ENCODE results near the gene MRPL37. TPM values are rescaled to one million over a fixed set of nuclear protein-coding genes. Genes with fewer than 3 reads are reported as not detected.
"Not testable (repeated sequence)": the region's sequence is repeated elsewhere in the genome, so short reads cannot be mapped to it uniquely, and the experiment has no call there.

The MRPL37 gene
- total RNA-seq, 2 experiments from 2014 or later, result 24.0 to 24.4 TPM

- no peak overlapping the region for H3K27ac Mint-ChIP-seq
- ChIA-PET CTCF (no interaction called here), POLR2A (no interaction called here)
- no peak for ATAC-seq (ENCODE audit: poor library complexity)
- no peaks in the 10 kb centered on the region for H3K4me1 Mint-ChIP-seq (ENCODE audit: low read depth)
- intact Hi-C loops (cut with DNase I, micrococcal nuclease), result no loop called here
- Histone ChIP-seq H3K27me3 (ENCODE audit: control insufficient read depth in 1 of 2, insufficient read depth in 2 of 2, low read length in 2 of 2) (no peaks in the 10 kb centered on the region), H3K9me3 (ENCODE audit: control insufficient read depth in 1 of 2, insufficient read depth in 1 of 2, low read length in 2 of 2) (no peaks in the 10 kb centered on the region), H3K27ac (ENCODE audit: low read depth in 1 of 2, low read length in 2 of 2) (no peak overlapping the region), H3K4me1 (ENCODE audit: insufficient read depth, low read length) (no peaks in the 10 kb centered on the region), H3K36me3 (ENCODE audit: insufficient read depth, low read length) (no peaks in the 10 kb centered on the region), H3K4me3 (ENCODE audit: low read length) (no peak overlapping the region)
- TF ChIP-seq CTCF (IDR thresholded peaks at IDR 0.05), result no peak
- H3K27me3 Mint-ChIP-seq, result no peaks in the 10 kb centered on the region
- no peaks in the 10 kb centered on the region for H3K9me3 Mint-ChIP-seq
- H3K36me3 Mint-ChIP-seq (ENCODE audit: low read depth), result no peaks in the 10 kb centered on the region
- no peak overlapping the region for H3K4me3 Mint-ChIP-seq
- DNase-seq, result no peak
Measured at GRCh38 chr1:54163573-54163972, 36.4 kb upstream of the MRPL37 start.

GRCh38 chr1:54165146-54165545 is 34.8 kb upstream of the MRPL37 start:
- no peaks in the 10 kb centered on the region for H3K27me3 ChIP-seq (ENCODE audit: control insufficient read depth in 1 of 2, insufficient read depth in 2 of 2, low read length in 2 of 2)
- H3K27me3 Mint-ChIP-seq, result no peaks in the 10 kb centered on the region
- ATAC-seq (ENCODE audit: poor library complexity) (no peak), DNase-seq (no peak)
- no peak overlapping the region for H3K4me3 Mint-ChIP-seq
- no peaks in the 10 kb centered on the region for H3K4me1 Mint-ChIP-seq (ENCODE audit: low read depth)
- POLR2A ChIA-PET, result no interaction called here
- no peak overlapping the region for H3K27ac Mint-ChIP-seq
- no peak overlapping the region for H3K4me3 ChIP-seq (ENCODE audit: low read length)
- no peaks in the 10 kb centered on the region for H3K36me3 ChIP-seq (ENCODE audit: insufficient read depth, low read length)
- no peaks in the 10 kb centered on the region for H3K36me3 Mint-ChIP-seq (ENCODE audit: low read depth)
- TF ChIP-seq CTCF (IDR thresholded peaks at IDR 0.05), result no peak
- H3K9me3 Mint-ChIP-seq, result no peaks in the 10 kb centered on the region
- H3K27ac ChIP-seq (ENCODE audit: low read depth in 1 of 2, low read length in 2 of 2), result no peak overlapping the region
- CTCF ChIA-PET, result no interaction called here
- H3K4me1 ChIP-seq (ENCODE audit: insufficient read depth, low read length), result no peaks in the 10 kb centered on the region
- no peaks in the 10 kb centered on the region for H3K9me3 ChIP-seq (ENCODE audit: control insufficient read depth in 1 of 2, insufficient read depth in 1 of 2, low read length in 2 of 2)
- intact Hi-C loops (cut with DNase I, micrococcal nuclease), result no loop called here

GRCh38 chr1:54166357-54166756 is 33.6 kb upstream of the MRPL37 start:
- not testable (repeated sequence) for H3K27ac Mint-ChIP-seq

GRCh38 chr1:54167422-54168139 is 32.4 kb upstream of the MRPL37 start:
- DNase-seq (no peak), ATAC-seq (ENCODE audit: poor library complexity) (no peak)
- ChIA-PET CTCF (no interaction called here), POLR2A (no interaction called here)
- Mint-ChIP-seq H3K27ac (no peak overlapping the region), H3K4me3 (no peak overlapping the region), H3K4me1 (ENCODE audit: low read depth) (peaks cover 13% of the 10 kb centered on the region), H3K9me3 (no peaks in the 10 kb centered on the region), H3K36me3 (ENCODE audit: low read depth) (no peaks in the 10 kb centered on the region), H3K27me3 (no peaks in the 10 kb centered on the region)
- Histone ChIP-seq H3K9me3 (ENCODE audit: control insufficient read depth in 1 of 2, insufficient read depth in 1 of 2, low read length in 2 of 2) (no peaks in the 10 kb centered on the region), H3K4me3 (ENCODE audit: low read length) (no peak overlapping the region), H3K27me3 (ENCODE audit: control insufficient read depth in 1 of 2, insufficient read depth in 2 of 2, low read length in 2 of 2) (no peaks in the 10 kb centered on the region), H3K36me3 (ENCODE audit: insufficient read depth, low read length) (no peaks in the 10 kb centered on the region), H3K4me1 (ENCODE audit: insufficient read depth, low read length) (peaks cover 7% of the 10 kb centered on the region), H3K27ac (ENCODE audit: low read depth in 1 of 2, low read length in 2 of 2) (no peak overlapping the region)
- intact Hi-C loops (cut with DNase I, micrococcal nuclease), result no loop called here
- TF ChIP-seq CTCF (IDR thresholded peaks at IDR 0.05), result no peak

More at GRCh38 chr1:54166357-54166756, 33.6 kb upstream of the MRPL37 start:
- intact Hi-C loops (cut with DNase I, micrococcal nuclease); H3K27me3 ChIP-seq (ENCODE audit: control insufficient read depth in 1 of 2, insufficient read depth in 2 of 2, low read length in 2 of 2); H3K4me3 ChIP-seq (ENCODE audit: low read length); H3K9me3 ChIP-seq (ENCODE audit: control insufficient read depth in 1 of 2, insufficient read depth in 1 of 2, low read length in 2 of 2); ATAC-seq (ENCODE audit: poor library complexity); H3K36me3 Mint-ChIP-seq (ENCODE audit: low read depth); H3K4me1 Mint-ChIP-seq (ENCODE audit: low read depth); H3K4me1 ChIP-seq (ENCODE audit: insufficient read depth, low read length); H3K27me3 Mint-ChIP-seq; H3K27ac ChIP-seq (ENCODE audit: low read depth in 1 of 2, low read length in 2 of 2); H3K9me3 Mint-ChIP-seq; H3K4me3 Mint-ChIP-seq; H3K36me3 ChIP-seq (ENCODE audit: insufficient read depth, low read length); DNase-seq; CTCF ChIA-PET; POLR2A ChIA-PET: not testable (repeated sequence)

Measured in CD4-positive, alpha-beta T cell (primary cell).